ENCODE data around the gene CINP. TPM values are rescaled to one million over a fixed set of nuclear protein-coding genes. Genes with fewer than 3 reads are reported as not detected.

CINP gene
- total RNA-seq, 1 donor from 2014 or later: 6.8 TPM

DNA sequence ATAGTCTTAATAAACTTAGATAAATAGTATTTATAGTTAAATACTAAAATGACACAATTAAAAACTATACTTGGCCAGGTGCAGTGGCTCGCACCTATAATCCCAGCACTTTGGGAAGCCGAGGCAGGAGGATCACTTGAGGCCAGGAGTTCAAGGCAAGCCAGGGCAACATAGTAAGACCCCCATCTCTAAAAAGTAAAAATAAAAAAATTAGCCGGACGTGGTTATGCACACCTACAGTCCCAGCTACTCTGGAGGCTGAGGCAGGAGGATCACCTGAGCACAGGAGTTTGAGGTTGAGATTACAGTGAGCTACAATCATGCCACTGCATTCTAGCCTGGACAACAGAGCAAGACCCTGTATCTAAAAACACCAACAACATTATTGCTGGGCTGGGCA lies 16.0 kb downstream of the CINP start:
- H3K36me3 ChIP-seq: peaks cover 69 to 78% of the 10 kb centered on the region in 2 donors
- H3K4me1 ChIP-seq: no peaks in the 10 kb centered on the region
- no peak overlapping the region for H3K27ac ChIP-seq
- DNase-seq (ENCODE audit: low spot score in 2 of 2): no peak
- no peaks in the 10 kb centered on the region for H3K9me3 ChIP-seq
- H3K4me3 ChIP-seq: no peak overlapping the region
- intact Hi-C loops (cut with DNase I): no loop called here
- TF ChIP-seq, protein P1, sequence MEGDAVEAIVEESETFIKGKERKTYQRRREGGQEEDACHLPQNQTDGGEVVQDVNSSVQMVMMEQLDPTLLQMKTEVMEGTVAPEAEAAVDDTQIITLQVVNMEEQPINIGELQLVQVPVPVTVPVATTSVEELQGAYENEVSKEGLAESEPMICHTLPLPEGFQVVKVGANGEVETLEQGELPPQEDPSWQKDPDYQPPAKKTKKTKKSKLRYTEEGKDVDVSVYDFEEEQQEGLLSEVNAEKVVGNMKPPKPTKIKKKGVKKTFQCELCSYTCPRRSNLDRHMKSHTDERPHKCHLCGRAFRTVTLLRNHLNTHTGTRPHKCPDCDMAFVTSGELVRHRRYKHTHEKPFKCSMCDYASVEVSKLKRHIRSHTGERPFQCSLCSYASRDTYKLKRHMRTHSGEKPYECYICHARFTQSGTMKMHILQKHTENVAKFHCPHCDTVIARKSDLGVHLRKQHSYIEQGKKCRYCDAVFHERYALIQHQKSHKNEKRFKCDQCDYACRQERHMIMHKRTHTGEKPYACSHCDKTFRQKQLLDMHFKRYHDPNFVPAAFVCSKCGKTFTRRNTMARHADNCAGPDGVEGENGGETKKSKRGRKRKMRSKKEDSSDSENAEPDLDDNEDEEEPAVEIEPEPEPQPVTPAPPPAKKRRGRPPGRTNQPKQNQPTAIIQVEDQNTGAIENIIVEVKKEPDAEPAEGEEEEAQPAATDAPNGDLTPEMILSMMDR (IDR thresholded peaks at IDR 0.05): no peak
- H3K27me3 ChIP-seq: no peaks in the 10 kb centered on the region

- H3K27me3 ChIP-seq: no peaks in the 10 kb centered on the region
- H3K4me3 ChIP-seq: no peak overlapping the region
- H3K36me3 ChIP-seq: peaks cover 73 to 92% of the 10 kb centered on the region in 2 donors
- no peak overlapping the region for H3K27ac ChIP-seq
- no peaks in the 10 kb centered on the region for H3K4me1 ChIP-seq
- TF ChIP-seq, protein P1 (IDR thresholded peaks at IDR 0.05): no peak
- DNase-seq (ENCODE audit: low spot score in 2 of 2): no peak
- intact Hi-C loops (cut with DNase I): no loop called here
- H3K9me3 ChIP-seq: no peaks in the 10 kb centered on the region
Measured at GRCh38 chr14:102345232-102345631, 17.5 kb downstream of the CINP start.

DNA sequence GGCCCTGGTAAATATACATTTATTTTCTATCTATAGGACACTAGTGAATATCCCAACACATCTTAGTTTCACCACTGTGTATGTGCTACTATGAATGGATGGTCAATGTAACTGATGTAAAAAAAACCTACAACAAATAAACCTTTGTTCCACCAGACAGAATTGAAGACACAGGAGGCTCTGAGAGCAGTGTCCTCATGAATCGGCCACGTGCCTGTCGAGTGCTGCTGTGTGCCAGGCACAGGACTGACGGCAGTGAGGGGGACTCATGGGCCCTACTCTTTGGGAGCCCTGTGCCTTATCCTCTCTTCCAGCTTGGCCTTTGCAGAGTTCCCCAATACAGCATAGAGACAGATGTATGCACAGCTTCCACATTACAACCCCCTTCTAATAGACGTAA lies 18.2 kb downstream of the CINP start:
- TF ChIP-seq, protein P1 (IDR thresholded peaks at IDR 0.05): no peak
- Histone ChIP-seq H3K27me3 (no peaks in the 10 kb centered on the region), H3K4me1 (no peaks in the 10 kb centered on the region), H3K9me3 (no peaks in the 10 kb centered on the region), H3K36me3 (peaks cover 70 to 89% of the 10 kb centered on the region in 2 donors), H3K27ac (no peak overlapping the region), H3K4me3 (no peak overlapping the region)
- intact Hi-C loops (cut with DNase I): no loop called here
- no peak for DNase-seq (ENCODE audit: low spot score in 2 of 2)

- no peaks in the 10 kb centered on the region for H3K27me3 ChIP-seq
- H3K27ac ChIP-seq: no peak overlapping the region
- no peaks in the 10 kb centered on the region for H3K4me1 ChIP-seq
- intact Hi-C loops (cut with DNase I): no loop called here
- H3K9me3 ChIP-seq: no peaks in the 10 kb centered on the region
- no peak overlapping the region for H3K4me3 ChIP-seq
- TF ChIP-seq, protein P1 (IDR thresholded peaks at IDR 0.05): no peak
- H3K36me3 ChIP-seq: peaks cover 66 to 89% of the 10 kb centered on the region in 2 donors
- no peak for DNase-seq (ENCODE audit: low spot score in 2 of 2)
Measured at GRCh38 chr14:102344084-102344483, 18.6 kb downstream of the CINP start.

DNA sequence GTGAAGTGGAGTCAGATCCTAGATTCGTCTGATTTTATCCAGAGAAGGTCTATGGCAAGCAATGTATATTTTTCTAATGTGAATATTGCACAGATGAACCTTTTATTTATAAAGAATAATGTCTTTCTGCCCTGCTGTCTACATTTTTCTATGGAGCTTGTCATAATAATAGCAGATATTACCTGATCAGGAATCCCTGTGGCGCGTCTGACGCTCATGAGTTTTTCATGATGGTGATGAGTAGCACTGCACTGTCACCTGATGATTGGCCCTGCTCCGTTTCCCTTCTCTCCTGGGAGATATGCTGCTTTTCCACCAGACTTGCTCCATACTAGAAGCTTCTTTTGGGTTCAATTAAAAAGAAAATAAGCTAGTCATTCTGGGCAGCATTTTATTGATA lies 20.5 kb downstream of the CINP start:
- no peak for DNase-seq (ENCODE audit: low spot score in 2 of 2)
- Histone ChIP-seq H3K36me3 (peaks cover 56 to 81% of the 10 kb centered on the region in 2 donors), H3K4me3 (no peak overlapping the region), H3K9me3 (no peaks in the 10 kb centered on the region), H3K27me3 (no peaks in the 10 kb centered on the region), H3K27ac (no peak overlapping the region), H3K4me1 (no peaks in the 10 kb centered on the region)
- intact Hi-C loops (cut with DNase I): no loop called here
- TF ChIP-seq, protein P1 (IDR thresholded peaks at IDR 0.05): no peak

GRCh38 chr14:102341566-102341965 lies 21.1 kb downstream of the CINP start:
- H3K9me3 ChIP-seq: no peaks in the 10 kb centered on the region
- H3K4me3 ChIP-seq: no peak overlapping the region
- intact Hi-C loops (cut with DNase I): no loop called here
- no peak overlapping the region for H3K27ac ChIP-seq
- TF ChIP-seq, protein P1 (IDR thresholded peaks at IDR 0.05): no peak
- DNase-seq (ENCODE audit: low spot score in 2 of 2): no peak
- peaks cover 50 to 79% of the 10 kb centered on the region in 2 donors for H3K36me3 ChIP-seq
- H3K27me3 ChIP-seq: no peaks in the 10 kb centered on the region
- H3K4me1 ChIP-seq: no peaks in the 10 kb centered on the region

All from ascending aorta (tissue), 2 donors.